HG02759 (cell line): ENCODE data around the gene ARMC9.
"Not testable (repeated sequence)": the region's sequence is repeated elsewhere in the genome, so short reads cannot be mapped to it uniquely, and the experiment has no call there.

Experiments used
- ATAC-seq: cut with Tn5 transposase; IDR thresholded peaks from one replicate; pipeline ENCODE4 v1.9.1; 2021; ENCODE audit warnings: mild to moderate bottlenecking, moderate library complexity; ENCODE audit not compliant: unreplicated experiment

The ARMC9 gene

DNA sequence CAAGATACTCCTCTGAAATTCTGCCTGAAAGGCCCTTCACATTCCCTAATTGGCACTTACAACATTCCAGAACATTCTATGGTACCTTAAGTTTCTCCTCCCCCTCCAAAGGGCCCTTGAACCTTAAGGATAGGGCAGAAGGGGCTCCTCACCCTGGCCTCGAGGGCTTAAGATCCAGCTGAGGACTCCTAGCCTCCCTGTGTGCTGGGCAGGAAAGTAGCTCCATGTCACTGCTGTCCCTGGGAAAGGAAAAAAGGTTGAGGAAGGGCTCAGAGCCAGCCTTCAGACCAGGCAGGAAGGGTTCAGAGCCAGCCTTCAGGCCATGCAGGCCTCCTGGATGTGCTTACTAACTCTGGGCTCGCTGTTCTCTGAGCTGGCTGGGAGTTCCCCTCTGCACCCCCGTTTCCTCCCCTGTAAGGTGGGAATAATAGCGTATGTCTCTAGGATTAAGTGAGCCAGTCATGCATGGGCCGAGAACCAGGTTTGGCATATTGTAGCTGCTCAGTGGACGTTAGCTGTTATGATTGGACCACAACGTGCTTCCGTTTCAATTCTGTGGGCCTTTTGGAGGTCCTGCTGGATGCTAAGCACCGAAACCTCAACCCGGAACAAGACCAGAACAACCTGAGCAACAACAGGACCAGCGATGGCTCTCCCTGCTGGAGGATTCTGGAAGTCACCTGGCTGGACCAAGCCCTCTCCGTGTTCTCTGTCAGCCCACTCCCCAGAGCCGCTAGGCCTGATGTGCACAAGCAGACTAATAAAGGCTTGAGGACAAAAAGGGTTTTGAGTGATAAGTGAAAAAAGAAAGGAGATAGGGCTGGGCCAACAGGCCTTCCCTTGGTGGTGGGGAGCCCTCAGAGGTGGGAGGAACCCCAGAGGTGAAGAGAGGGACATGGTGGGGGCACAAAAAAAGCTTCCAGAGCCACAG, 196.0 kb downstream of the ARMC9 start:
- peak; percentile 51 for ATAC-seq

DNA sequence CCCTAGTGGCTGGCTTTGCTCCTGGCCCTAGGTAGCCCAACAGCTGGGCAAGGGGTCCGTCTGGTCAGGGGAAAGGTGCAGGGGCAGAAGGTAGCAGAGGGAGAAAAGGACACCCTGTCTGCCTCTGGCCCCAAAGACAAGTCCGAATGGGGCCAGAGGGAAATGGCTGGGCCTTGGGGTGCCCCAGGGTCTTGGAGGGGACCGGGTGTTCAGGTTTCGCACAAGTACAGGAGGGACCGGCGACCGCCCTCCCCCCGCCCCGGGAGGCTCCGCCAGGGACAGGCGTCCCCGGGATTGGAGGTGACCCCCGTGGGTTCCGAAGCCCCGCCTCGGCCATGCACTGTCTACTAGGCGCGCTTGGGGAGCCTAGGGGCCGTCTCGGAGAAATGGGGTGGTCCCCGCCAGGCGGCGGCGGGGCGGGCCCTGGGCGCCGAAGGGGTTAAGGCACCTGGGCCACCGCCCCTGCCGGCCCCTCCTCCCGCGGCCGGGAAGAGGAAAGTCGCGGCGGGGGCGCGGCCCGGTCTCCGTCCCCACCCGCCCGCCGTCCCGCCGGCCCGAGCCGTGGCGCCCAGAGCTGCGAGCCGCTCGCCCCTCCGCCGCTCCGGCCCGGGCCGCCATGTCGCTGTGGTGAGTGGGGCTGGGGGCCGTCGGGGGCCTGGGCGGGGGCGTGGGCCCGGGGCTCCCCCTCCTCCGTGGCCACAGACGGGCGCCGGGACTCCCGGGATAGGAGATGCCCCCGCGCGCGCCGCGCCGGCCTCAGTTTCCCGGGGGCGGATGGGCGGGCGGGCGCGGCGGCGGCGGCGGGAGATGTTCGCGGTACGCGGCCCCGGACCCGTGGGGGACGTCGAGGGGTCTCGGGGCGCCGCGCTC, 197.0 kb downstream of the ARMC9 start, which contains the start of gene B3GNT7:
Gene B3GNT7, plus strand, starts transcription at position 523 of the 870 bp plus-strand sequence. Its CDS starts 94 bp downstream, at position 617.
- peak; percentile 24 for ATAC-seq

DNA sequence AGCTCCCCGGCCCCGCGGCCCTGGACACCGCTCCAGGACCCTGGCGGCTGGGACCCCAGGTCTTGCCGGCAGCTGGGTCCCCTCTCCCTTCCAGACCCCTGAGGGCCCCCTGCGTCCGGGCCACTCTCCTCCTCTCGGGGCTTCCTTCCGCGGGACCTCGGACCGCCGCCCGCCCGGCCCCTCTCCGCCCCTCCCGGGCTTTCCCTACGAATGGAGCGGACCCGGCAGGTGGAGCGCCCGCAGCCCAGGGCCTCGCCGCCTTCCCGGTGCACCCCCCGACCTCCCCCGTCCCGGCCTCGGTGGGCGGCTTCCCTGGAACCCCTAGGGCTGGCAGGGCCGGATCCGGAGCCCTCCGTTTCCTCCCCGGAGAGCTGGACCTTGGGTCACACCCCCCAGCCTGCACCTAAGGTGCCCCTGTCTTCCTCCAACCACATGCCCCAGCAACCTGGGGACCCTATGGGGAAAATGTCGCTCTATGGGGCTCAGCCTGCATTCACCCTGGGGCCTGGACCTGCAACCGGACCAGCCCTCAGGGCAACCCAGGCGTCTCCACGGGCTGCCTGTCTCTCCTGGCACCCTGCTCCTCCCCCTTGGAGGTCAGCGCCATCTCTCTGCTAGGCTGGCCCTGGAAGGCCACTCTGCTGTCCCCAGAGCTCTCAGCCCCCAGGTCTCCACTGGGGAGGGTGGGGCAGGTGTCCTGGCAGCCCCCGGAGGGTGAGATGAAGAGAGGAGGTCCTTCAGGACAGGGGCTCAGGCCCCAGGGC, 197.8 kb downstream of the ARMC9 start:
- no peak for ATAC-seq

DNA sequence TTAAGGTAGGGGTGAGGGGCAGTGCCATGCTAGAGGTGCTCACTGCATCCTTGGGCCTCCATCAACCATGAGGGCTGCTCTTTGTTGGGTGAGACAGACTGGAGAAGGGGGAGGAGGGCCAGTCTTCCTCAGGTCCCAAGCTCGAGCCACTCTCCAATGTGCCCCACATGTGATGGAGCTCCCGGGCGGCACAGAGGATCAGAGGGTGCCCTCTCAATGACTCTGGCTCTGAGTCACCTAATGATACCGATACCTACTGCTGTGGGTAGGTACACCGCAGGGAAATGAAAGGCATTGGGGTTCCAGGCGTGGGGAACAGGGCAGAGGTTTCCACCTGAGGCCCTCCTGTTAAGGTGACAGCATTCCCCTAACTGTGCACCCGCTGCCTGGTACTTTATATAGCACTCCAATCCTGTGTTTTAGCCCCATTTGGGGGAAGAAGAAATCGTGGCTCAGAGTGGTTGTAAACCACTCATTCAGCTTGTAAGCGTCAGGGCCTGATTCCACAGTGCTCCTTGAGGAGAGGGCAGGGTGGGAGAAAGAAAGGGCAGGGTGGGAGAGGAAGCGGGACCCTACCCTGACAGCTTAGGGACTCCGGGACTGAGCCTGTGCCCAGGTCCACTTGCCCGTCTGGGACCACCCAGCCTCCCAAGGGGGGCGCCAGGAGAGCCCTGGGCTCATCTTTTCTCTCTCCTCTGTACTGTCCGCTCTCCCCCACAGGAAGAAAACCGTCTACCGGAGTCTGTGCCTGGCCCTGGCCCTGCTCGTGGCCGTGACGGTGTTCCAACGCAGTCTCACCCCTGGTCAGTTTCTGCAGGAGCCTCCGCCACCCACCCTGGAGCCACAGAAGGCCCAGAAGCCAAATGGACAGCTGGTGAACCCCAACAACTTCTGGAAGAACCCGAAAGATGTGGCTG, 198.8 kb downstream of the ARMC9 start:
- ATAC-seq = no peak

DNA sequence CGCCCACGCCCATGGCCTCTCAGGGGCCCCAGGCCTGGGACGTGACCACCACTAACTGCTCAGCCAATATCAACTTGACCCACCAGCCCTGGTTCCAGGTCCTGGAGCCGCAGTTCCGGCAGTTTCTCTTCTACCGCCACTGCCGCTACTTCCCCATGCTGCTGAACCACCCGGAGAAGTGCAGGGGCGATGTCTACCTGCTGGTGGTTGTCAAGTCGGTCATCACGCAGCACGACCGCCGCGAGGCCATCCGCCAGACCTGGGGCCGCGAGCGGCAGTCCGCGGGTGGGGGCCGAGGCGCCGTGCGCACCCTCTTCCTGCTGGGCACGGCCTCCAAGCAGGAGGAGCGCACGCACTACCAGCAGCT, 199.5 kb downstream of the ARMC9 start:
- ATAC-seq = no peak

DNA sequence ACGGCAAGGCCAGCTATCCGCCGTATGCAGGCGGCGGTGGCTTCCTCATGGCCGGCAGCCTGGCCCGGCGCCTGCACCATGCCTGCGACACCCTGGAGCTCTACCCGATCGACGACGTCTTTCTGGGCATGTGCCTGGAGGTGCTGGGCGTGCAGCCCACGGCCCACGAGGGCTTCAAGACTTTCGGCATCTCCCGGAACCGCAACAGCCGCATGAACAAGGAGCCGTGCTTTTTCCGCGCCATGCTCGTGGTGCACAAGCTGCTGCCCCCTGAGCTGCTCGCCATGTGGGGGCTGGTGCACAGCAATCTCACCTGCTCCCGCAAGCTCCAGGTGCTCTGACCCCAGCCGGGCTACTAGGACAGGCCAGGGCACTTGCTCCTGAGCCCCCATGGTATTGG, 200.2 kb downstream of the ARMC9 start:
- ATAC-seq = no peak

DNA sequence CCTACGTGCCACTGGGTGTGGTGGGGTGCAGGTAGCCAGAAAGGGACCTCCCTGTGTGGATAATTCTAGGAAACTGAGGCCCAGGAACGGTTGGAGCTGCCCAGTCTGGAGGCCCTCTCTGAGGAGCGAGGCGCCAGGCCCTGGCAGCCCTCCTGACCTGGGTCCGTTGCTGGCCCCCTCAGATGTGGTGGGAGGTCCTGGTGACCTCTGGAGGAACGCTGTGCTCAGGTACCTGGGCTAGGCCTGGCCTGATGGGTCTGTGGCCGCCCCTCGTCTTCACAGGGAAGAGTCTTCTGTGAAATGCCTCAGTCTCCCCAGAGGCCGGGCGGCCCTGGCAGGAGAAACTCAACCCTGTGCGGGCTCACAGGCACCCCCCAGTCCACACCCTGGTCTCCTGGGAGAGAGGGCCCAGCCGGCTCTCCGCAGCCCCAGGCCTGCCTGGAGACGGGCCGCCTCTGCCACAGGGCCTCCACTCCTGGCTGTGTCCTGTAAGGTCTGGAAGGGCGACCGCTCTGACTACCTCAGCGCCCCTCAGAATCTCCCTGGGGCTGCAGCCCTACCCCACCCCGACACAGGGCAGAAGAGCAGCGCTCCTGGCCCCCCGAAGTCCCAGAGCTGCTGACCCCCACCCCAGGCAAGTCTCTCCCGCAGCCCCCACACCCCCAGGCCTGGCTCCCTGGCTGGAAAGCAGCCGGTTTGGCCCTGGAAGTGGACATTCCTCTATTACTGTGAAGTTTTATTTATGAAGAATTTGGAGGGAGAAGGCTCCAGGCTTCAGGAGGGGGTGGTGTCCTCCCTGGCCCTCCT, 200.8 kb downstream of the ARMC9 start:
- no peak for ATAC-seq

DNA sequence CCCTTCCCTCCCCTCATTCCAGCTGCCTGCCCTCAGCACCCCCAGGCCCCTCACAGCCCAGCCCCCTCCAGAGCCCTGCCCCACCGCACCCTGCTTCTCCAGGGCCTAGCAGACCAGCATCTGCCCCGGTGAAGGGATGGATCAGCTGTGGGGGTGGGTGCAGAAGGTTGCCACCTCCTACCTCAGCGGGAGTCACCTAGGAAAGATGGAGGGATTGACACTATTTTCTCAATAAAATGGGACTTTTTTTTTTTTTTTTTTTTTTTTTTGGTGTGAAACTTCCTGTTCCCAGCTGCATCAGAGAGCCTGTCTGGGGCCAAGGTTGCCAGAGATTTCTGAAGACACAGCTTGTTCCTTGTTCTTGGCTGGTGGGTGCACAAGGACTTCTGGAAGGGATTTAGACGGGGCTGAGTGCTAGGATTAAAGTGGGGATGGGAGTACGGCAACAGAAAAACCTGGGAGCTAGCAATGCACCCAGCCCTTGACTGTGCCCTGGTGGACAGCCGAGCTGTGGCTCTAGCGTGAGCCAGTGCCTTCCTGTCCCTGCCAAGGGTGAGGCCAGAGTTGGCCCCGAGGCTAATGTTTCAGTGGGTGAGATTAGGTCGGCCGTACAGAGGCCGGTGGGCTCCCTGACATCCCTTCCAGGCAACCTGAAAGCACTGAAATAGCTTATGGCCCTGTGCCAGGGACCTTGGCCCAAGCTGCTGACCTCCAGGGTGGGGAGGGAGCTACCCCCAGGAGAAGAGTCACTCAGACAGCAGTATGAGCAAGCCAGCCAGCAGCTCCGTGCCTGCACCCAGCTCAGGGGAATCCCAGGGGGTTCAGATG, 201.6 kb downstream of the ARMC9 start:
- ATAC-seq = no peak

DNA sequence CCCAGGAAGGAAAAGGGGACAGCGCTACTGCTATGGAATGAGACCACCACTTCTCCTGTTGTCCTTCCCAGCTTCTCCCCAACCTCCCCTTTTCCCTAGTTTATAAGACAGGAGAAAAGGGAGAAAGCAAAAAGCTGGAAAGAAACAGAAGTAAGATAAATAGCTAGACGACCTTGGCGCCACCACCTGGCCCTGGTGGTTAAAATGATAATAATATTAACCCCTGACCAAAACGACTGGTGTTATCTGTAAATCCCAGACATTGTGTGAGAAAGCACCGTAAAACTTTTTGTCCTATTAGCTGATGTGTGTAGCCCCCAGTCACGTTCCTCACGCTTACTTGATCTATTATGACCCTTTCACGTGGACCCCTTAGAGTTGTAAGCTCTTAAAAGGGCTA, 202.2 kb downstream of the ARMC9 start:
- not testable (repeated sequence) for ATAC-seq

DNA sequence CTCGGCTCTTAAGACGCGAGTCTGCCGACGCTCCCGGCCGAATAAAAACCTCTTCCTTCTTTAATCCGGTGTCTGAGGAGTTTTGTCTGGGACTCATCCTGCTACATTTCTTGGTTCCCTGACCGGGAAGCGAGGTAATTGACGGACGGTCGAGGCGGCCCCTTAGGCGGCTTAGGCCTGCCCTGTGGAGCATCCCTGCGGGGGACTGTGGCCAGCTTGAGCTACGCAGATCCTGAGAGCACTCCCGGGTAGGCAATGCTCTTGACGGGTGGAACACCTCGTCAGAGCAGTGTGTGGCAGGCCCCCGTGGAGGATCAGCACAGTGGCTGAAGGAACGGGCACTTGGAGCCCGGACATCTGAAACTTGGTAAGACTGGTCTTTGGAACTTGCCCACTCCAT, 202.7 kb downstream of the ARMC9 start:
- not testable (repeated sequence) for ATAC-seq

DNA sequence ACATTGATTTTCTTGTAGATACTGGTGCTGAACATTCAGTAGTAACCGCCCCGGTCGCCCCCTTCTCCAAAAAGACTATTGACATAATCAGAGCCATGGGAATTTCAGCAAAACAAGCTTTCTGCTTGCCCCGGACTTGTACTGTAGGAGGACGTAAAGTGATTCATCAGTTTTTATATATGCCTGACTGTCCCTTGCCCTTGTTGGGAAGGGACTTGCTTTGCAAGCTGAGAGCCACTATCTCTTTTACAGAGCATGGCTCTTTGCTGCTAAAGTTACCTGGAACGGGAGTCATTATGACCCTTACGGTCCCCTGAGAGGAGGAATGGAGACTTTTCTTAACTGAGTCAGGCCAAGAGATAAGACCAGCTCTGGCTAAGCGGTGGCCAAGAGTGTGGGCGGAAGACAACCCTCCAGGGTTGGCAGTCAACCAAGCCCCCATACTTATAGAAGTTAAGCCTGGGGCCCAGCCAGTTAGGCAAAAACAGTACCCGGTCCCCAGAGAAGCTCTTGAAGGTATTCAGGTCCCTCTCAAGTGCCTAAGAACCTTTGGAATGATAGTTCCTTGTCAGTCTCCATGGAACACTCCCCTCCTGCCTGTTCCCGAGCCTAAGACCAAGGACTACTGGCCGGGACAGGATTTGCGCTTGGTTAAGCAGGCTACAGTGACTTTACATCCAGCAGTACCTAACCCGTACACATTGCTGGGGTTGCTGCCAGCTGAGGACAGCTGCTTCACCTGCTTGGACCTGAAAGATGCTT, 205.2 kb downstream of the ARMC9 start:
- not testable (repeated sequence) for ATAC-seq

DNA sequence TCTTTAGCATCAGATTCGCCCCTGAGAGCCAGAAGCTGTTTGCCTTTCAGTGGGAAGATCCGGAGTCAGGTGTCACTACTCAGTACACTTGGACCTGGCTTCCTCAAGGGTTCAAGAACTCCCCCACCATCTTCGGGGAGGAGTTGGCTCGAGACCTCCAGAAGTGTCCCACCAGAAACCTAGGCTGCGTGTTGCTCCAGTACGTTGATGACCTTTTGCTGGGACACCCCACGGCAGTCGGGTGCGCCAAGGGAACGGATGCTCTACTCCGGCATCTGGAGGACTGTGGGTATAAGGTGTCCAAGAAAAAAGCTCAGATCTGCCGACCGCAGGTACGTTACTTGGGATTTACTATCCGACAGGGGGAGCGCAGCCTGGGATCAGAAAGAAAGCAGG, 205.8 kb downstream of the ARMC9 start:
- ATAC-seq = not testable (repeated sequence)

DNA sequence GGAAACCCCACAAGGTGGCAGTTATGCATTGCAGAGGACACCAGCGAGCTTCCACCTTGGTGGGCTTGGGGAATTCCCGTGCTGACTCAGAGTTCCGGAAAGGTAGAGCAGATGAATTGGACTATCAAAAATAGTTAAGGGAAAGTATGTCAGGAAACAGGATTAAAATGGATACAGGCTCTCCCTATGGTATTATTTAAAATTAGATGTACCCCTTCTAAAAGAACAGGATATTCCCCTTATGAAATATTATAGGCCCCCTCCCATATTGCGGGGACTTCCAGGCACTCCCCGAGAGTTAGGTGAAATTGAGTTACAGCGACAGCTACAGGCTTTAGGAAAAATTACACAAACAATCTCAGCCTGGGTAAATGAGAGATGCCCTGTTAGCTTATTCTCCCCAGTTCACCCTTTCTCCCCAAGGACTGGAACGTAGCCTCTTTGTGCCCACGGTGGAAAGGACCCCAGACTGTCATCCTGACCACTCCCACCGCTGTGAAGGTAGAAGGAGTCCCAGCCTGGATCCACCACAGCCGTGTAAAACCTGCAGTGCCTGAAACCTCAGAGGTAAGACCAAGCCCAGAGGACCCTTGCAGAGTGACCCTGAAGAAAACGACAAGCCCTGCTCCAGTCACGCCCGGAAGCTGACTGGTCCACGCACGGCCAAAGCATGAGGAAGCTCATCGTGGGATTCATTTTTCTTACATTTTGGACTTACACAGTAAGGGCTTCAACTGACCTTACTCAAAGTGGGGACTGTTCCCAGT, 207.4 kb downstream of the ARMC9 start:
- not testable (repeated sequence) for ATAC-seq

DNA sequence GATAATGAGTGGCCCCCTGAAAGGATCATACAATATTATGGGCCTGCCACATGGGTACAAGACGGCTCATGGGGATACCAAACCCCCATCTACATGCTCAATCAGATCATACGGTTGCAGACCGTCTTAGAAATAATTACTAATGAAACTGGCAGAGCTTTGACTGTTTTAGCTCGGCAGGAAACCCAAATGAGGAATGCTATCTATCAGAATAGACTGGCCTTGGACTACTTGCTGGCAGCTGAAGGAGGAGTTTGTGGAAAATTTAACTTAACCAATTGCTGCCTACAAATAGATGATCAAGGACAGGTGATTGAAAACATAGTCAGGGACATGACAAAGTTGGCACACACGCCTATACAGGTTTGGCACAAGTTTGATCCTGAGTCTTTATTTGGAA, 209.3 kb downstream of the ARMC9 start:
- not testable (repeated sequence) for ATAC-seq

DNA sequence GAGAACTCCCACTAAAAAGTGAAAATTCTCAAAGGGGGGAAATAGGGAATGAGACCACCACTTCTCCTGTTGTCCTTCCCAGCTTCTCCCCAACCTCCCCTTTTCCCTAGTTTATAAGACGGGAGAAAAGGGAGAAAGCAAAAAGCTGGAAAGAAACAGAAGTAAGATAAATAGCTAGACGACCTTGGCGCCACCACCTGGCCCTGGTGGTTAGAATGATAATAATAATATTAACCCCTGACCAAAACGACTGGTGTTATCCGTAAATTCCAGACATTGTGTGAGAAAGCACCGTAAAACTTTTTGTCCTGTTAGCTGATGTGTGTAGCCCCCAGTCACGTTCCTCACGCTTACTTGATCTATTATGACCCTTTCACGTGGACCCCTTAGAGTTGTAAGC, 209.9 kb downstream of the ARMC9 start:
- ATAC-seq = not testable (repeated sequence)

DNA sequence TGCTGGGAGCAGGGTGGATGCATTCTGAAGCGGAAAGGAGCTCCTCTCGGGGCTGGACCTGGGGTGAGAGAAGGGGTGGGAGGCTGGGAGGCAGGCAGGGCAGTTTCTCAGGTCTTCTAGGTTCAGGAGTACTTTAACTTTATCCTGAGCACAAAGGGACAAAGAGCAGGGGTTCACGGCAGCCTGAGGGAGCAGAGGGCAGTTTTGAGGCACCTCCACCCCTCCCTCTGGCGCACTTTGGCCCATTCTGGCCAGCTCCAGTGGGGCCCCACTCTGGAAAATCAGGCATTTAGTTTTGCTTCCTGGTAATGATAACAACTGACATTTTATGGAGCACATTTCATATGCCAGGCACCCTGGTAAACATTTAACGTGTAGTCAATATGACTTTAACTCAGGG, 211.3 kb downstream of the ARMC9 start:
- ATAC-seq = no peak
